Stimulated activated naive CD4-positive, alpha-beta T cell treated with Interleukin-2 at 50 U/mL for 16 hours (primary cell): ENCODE measurements around the gene CRYBG2.

Experiments used
- DNase-seq: peaks from one replicate; lab custom pipeline; 2025; lab: John Stamatoyannopoulos, UW

Gene CRYBG2

GRCh38 chr1:26281091-26281958 lies 72.6 kb downstream of the CRYBG2 start:
- DNase-seq: no peak

GRCh38 chr1:26280333-26281042 lies 73.4 kb downstream of the CRYBG2 start:
- DNase-seq: no peak

- DNase-seq: peak; percentile 84
These were observed 74.2 kb downstream of the CRYBG2 start, which contains the start of gene SH3BGRL3 for GRCh38 chr1:26279456-26280332. SH3BGRL3 (plus strand) TSS chr1:26280086; CDS start chr1:26280156, 70 bp downstream.

GRCh38 chr1:26278724-26279455 lies 75.0 kb downstream of the CRYBG2 start:
- DNase-seq: peak; percentile 24

- DNase-seq: no peak
These were observed 75.6 kb downstream of the CRYBG2 start for GRCh38 chr1:26278303-26278702.

- no peak for DNase-seq
These were observed 76.2 kb downstream of the CRYBG2 start for GRCh38 chr1:26277719-26278118.

GRCh38 chr1:26277261-26277661 lies 76.7 kb downstream of the CRYBG2 start:
- no peak for DNase-seq

- DNase-seq: no peak
These were observed 77.5 kb downstream of the CRYBG2 start for GRCh38 chr1:26276432-26276838.

GRCh38 chr1:26275580-26276431 lies 78.1 kb downstream of the CRYBG2 start:
- peak; percentile 75 for DNase-seq

- DNase-seq: no peak
These were observed 79.0 kb downstream of the CRYBG2 start for GRCh38 chr1:26274801-26275425.
